NCI-H2171 (cell line): ENCODE results near the gene MADD.
"Not testable (repeated sequence)": the region's sequence is repeated elsewhere in the genome, so short reads cannot be mapped to it uniquely, and the experiment has no call there.

Experiments
- DNase-seq: peaks from one replicate; lab custom pipeline; 2025; lab: John Stamatoyannopoulos, UW

Gene MADD

GRCh38 chr11:47274495-47275235 lies 4.7 kb downstream of the MADD start:
- no peak for DNase-seq

GRCh38 chr11:47276923-47277322 lies 7.0 kb downstream of the MADD start:
- DNase-seq: no peak

GRCh38 chr11:47278058-47278457 lies 8.1 kb downstream of the MADD start:
- DNase-seq: no peak

- DNase-seq: no peak
These were observed 8.8 kb downstream of the MADD start for GRCh38 chr11:47278769-47279168.

- DNase-seq: no peak
These were observed 10.2 kb downstream of the MADD start for GRCh38 chr11:47280099-47280498.

GRCh38 chr11:47280860-47281259 lies 10.9 kb downstream of the MADD start:
- DNase-seq: no peak

GRCh38 chr11:47282462-47282861 lies 12.5 kb downstream of the MADD start:
- no peak for DNase-seq

- DNase-seq: no peak
These were observed 14.2 kb downstream of the MADD start for GRCh38 chr11:47284151-47284550.

GRCh38 chr11:47285969-47286770 lies 16.2 kb downstream of the MADD start:
- DNase-seq: no peak

- DNase-seq: no peak
These were observed 18.1 kb downstream of the MADD start for GRCh38 chr11:47288066-47288465.

GRCh38 chr11:47289856-47290255 lies 19.9 kb downstream of the MADD start:
- no peak for DNase-seq

GRCh38 chr11:47295385-47295784 lies 25.5 kb downstream of the MADD start:
- no peak for DNase-seq

- DNase-seq: no peak
These were observed 26.1 kb downstream of the MADD start for GRCh38 chr11:47296045-47296444.

GRCh38 chr11:47299078-47299477 lies 29.1 kb downstream of the MADD start:
- no peak for DNase-seq

- no peak for DNase-seq
These were observed 32.9 kb downstream of the MADD start for GRCh38 chr11:47302853-47303252.

- peak; percentile 63 for DNase-seq
These were observed 36.0 kb downstream of the MADD start for GRCh38 chr11:47305734-47306483.

- no peak for DNase-seq
These were observed 36.5 kb downstream of the MADD start for GRCh38 chr11:47306484-47306844.

GRCh38 chr11:47308050-47308823 lies 38.3 kb downstream of the MADD start:
- DNase-seq: no peak

- DNase-seq: no peak
These were observed 45.1 kb downstream of the MADD start for GRCh38 chr11:47314992-47315391.

GRCh38 chr11:47316501-47316900 lies 46.6 kb downstream of the MADD start:
- DNase-seq: not testable (repeated sequence)

GRCh38 chr11:47317064-47317828 lies 47.3 kb downstream of the MADD start:
- DNase-seq: no peak
